ENCODE results near the gene FKRP. TPM values are rescaled to one million over a fixed set of nuclear protein-coding genes. Genes with fewer than 3 reads are reported as not detected.

The FKRP gene
- total and polyA plus RNA-seq, 2 of the 13 experiments (the other 11 are each of a cell fraction or from before 2014, with no cell fraction given) = 7.3 to 9.8 TPM

DNA sequence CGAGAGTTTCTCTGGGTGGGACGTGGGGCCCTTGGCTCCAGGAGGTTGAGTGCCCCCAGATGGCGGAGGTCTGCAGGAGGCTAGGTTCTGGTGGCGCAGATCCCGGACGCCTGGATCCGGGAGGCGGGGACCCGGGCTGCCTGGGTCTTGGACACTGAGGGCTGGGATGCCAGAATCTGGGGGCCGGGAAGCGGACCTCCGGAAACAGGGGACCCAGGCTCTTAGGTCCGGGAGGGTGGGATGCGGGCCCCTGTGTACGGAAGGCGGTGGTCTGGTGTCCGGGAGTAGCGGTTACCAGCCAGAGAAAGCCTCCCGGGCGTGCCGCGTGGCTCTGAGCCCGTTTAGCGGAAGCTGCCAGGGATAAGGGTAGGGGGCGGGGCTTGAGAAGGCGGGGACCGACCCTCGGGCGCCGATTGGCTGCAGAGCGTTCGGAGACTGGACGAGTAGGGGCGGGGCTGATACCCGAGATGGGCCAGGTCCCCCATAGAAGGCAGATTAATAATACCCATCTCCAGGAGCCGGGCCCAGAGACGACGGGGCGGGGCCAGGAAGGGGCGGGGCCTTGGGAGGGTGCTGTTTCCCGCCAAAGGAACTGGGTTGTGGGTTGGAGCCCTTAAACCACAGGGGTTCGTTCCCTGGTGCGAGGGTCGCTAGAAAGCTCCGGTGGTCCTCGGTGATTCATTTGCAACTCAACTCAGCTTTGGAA lies 42.6 kb downstream of the FKRP start, which contains the start of gene SLC1A5 (continued):
- TF ChIP-seq ZNF441 (CRISPR knock-in tag; IDR thresholded peaks at IDR 0.05; ENCODE audit: borderline replicate concordance) (peak; percentile 82), NFYB (CRISPR knock-in tag; IDR thresholded peaks at IDR 0.05) (peak; percentile 85), ZNF256 (CRISPR knock-in tag; conservative IDR thresholded peaks at IDR 0.05) (no peak), YY1 (IDR thresholded peaks at IDR 0.05; ENCODE audit: insufficient read depth, insufficient replicate concordance, low read depth, low read length) (peak; percentile 53), ESRRA (CRISPR knock-in tag; IDR thresholded peaks at IDR 0.05; ENCODE audit: low read depth) (peak; percentile 25; the same call in 1 of the 2 replicates), MAFK (conservative IDR thresholded peaks at IDR 0.05 in 1 of 2, IDR thresholded peaks at IDR 0.05 in 1 of 2; ENCODE audit: low read length in 2 of 2) (no peak), NFIC (IDR thresholded peaks at IDR 0.05; ENCODE audit: low read length) (no peak; the same call in 1 of the 2 replicates), SALL2 (CRISPR knock-in tag; IDR thresholded peaks at IDR 0.05) (no peak), ATM (IDR thresholded peaks at IDR 0.05; ENCODE audit: borderline replicate concordance) (no peak), SNAI1 (CRISPR knock-in tag; IDR thresholded peaks at IDR 0.05; ENCODE audit: borderline replicate concordance) (no peak), ZNF841 (CRISPR knock-in tag; IDR thresholded peaks at IDR 0.05; ENCODE audit: borderline replicate concordance) (no peak), CREB1 (IDR thresholded peaks at IDR 0.05) (no peak), CREB1 (CRISPR knock-in tag; IDR thresholded peaks at IDR 0.05) (0 out of 2 replicates have a peak, but pooled peaks have one; percentile 20), CCAR2 (optimal IDR thresholded peaks at IDR 0.05; ENCODE audit: low read depth, low read length) (no peak), HOXA9 (CRISPR knock-in tag; IDR thresholded peaks at IDR 0.05; ENCODE audit: borderline replicate concordance) (no peak)
- TF ChIP-seq, protein P1, sequence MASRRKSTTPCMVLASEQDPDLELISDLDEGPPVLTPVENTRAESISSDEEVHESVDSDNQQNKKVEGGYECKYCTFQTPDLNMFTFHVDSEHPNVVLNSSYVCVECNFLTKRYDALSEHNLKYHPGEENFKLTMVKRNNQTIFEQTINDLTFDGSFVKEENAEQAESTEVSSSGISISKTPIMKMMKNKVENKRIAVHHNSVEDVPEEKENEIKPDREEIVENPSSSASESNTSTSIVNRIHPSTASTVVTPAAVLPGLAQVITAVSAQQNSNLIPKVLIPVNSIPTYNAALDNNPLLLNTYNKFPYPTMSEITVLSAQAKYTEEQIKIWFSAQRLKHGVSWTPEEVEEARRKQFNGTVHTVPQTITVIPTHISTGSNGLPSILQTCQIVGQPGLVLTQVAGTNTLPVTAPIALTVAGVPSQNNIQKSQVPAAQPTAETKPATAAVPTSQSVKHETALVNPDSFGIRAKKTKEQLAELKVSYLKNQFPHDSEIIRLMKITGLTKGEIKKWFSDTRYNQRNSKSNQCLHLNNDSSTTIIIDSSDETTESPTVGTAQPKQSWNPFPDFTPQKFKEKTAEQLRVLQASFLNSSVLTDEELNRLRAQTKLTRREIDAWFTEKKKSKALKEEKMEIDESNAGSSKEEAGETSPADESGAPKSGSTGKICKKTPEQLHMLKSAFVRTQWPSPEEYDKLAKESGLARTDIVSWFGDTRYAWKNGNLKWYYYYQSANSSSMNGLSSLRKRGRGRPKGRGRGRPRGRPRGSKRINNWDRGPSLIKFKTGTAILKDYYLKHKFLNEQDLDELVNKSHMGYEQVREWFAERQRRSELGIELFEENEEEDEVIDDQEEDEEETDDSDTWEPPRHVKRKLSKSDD (CRISPR knock-in tag; IDR thresholded peaks at IDR 0.05; ENCODE audit: low read depth) = no peak
- TF ChIP-seq, protein P2, sequence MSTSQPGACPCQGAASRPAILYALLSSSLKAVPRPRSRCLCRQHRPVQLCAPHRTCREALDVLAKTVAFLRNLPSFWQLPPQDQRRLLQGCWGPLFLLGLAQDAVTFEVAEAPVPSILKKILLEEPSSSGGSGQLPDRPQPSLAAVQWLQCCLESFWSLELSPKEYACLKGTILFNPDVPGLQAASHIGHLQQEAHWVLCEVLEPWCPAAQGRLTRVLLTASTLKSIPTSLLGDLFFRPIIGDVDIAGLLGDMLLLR (CRISPR knock-in tag; IDR thresholded peaks at IDR 0.05) = no peak; the same call in 1 of the 2 replicates
- TF ChIP-seq, protein P3, sequence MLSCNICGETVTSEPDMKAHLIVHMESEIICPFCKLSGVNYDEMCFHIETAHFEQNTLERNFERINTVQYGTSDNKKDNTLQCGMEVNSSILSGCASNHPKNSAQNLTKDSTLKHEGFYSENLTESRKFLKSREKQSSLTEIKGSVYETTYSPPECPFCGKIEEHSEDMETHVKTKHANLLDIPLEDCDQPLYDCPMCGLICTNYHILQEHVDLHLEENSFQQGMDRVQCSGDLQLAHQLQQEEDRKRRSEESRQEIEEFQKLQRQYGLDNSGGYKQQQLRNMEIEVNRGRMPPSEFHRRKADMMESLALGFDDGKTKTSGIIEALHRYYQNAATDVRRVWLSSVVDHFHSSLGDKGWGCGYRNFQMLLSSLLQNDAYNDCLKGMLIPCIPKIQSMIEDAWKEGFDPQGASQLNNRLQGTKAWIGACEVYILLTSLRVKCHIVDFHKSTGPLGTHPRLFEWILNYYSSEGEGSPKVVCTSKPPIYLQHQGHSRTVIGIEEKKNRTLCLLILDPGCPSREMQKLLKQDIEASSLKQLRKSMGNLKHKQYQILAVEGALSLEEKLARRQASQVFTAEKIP (CRISPR knock-in tag; IDR thresholded peaks at IDR 0.05; ENCODE audit: borderline replicate concordance) = no peak
- TF ChIP-seq, protein P4, sequence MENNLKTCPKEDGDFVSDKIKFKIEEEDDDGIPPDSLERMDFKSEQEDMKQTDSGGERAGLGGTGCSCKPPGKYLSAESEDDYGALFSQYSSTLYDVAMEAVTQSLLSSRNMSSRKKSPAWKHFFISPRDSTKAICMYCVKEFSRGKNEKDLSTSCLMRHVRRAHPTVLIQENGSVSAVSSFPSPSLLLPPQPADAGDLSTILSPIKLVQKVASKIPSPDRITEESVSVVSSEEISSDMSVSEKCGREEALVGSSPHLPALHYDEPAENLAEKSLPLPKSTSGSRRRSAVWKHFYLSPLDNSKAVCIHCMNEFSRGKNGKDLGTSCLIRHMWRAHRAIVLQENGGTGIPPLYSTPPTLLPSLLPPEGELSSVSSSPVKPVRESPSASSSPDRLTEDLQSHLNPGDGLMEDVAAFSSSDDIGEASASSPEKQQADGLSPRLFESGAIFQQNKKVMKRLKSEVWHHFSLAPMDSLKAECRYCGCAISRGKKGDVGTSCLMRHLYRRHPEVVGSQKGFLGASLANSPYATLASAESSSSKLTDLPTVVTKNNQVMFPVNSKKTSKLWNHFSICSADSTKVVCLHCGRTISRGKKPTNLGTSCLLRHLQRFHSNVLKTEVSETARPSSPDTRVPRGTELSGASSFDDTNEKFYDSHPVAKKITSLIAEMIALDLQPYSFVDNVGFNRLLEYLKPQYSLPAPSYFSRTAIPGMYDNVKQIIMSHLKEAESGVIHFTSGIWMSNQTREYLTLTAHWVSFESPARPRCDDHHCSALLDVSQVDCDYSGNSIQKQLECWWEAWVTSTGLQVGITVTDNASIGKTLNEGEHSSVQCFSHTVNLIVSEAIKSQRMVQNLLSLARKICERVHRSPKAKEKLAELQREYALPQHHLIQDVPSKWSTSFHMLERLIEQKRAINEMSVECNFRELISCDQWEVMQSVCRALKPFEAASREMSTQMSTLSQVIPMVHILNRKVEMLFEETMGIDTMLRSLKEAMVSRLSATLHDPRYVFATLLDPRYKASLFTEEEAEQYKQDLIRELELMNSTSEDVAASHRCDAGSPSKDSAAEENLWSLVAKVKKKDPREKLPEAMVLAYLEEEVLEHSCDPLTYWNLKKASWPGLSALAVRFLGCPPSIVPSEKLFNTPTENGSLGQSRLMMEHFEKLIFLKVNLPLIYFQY (CRISPR knock-in tag; IDR thresholded peaks at IDR 0.05; ENCODE audit: borderline replicate concordance) = peak; percentile 86; the same call in 1 of the 2 replicates
